ENCODE data around the gene FAM120B. TPM values are rescaled to one million over a fixed set of nuclear protein-coding genes. Genes with fewer than 3 reads are reported as not detected.

The FAM120B gene
- total and polyA plus RNA-seq, 4 experiments from 2014 or later: 22.7 to 48.6 (median 40.1) TPM

DNA sequence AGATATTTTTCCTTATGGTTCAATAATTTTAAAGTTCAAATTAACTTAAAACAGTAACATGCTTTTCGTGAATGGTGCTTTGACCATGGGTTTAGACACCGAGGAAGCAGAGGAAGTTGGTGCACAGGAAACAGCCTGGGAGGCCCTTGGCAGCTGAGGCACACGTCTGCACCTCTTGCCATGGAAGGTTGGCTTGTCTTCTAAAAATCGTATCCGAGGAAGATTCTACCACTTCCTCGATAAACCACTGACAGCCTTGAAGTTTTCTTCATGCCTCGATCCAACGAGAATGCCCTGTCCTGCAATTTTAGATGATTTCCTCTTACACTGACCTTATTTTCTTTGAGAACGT lies 27.8 kb upstream of the FAM120B start:
- Mint-ChIP-seq H3K4me1 (peaks cover 19 to 32% (median 26%) of the 10 kb centered on the region in 4 donors), H3K27me3 (peaks cover 2 to 6% of the 10 kb centered on the region in 2 donors), H3K9me3 (peaks cover 0 to under 1% (median 0%) of the 10 kb centered on the region in 8 donors), H3K27ac (peak overlapping the region in 4 of 7 donors; percentile 11 to 76 (median 51)), H3K36me3 (no peaks in the 10 kb centered on the region), H3K4me3 (peak overlapping the region in 5 of 8 donors; percentile 29 to 67 (median 38))
- H3K4me1 ChIP-seq (ENCODE audit: insufficient read depth, low read length): peaks cover 18% of the 10 kb centered on the region
- ChIA-PET POLR2A (ENCODE audit: partially characterized antibody) (interaction anchor here (0.7 to 1.8 kb wide), 2 partner anchors 12 to 131 kb away, joined by 3 to 5 read pairs; partner anchors contain the start of gene DLL1), CTCF (ENCODE audit: partially characterized antibody) (no interaction called here)
- H3K36me3 ChIP-seq (ENCODE audit: insufficient read depth, low read length): no peaks in the 10 kb centered on the region
- H3K27ac ChIP-seq (ENCODE audit: low read depth, low read length): no peak overlapping the region
- H3K9me3 ChIP-seq (ENCODE audit: control insufficient read depth in 1 of 2, low read length in 2 of 2): no peaks in the 10 kb centered on the region
- H3K27me3 ChIP-seq (ENCODE audit: insufficient read depth, low read length): no peaks in the 10 kb centered on the region
- no peak overlapping the region for H3K4me3 ChIP-seq (ENCODE audit: low read length in 2 of 2)
- DNase-seq: no peak
- intact Hi-C loops (cut with micrococcal nuclease): no loop called here

GRCh38 chr6:170279426-170279825 lies 27.1 kb upstream of the FAM120B start:
- no peak for DNase-seq
- intact Hi-C loops (cut with micrococcal nuclease): no loop called here
- Histone ChIP-seq H3K27ac (ENCODE audit: low read depth, low read length) (no peak overlapping the region), H3K36me3 (ENCODE audit: insufficient read depth, low read length) (no peaks in the 10 kb centered on the region), H3K4me3 (ENCODE audit: low read length in 2 of 2) (no peak overlapping the region), H3K9me3 (ENCODE audit: control insufficient read depth in 1 of 2, low read length in 2 of 2) (no peaks in the 10 kb centered on the region), H3K4me1 (ENCODE audit: insufficient read depth, low read length) (peaks cover 18% of the 10 kb centered on the region), H3K27me3 (ENCODE audit: insufficient read depth, low read length) (no peaks in the 10 kb centered on the region)
- peaks cover 2 to 6% of the 10 kb centered on the region in 2 donors for H3K27me3 Mint-ChIP-seq
- ChIA-PET CTCF (ENCODE audit: partially characterized antibody) (interaction anchor here (0.9 to 1.5 kb wide), 4 partner anchors 10 to 15 kb away, joined by 3 to 5 read pairs (median 4); no protein-coding TSS in a partner anchor), POLR2A (ENCODE audit: partially characterized antibody) (interaction anchor here (0.7 to 3.0 kb wide), 3 partner anchors 10 to 131 kb away, joined by 3 to 23 read pairs (median 3); partner anchors contain the start of gene DLL1)
- peak overlapping the region in 4 of 8 donors; percentile 36 to 67 (median 46) for H3K4me3 Mint-ChIP-seq
- H3K27ac Mint-ChIP-seq: peak overlapping the region in 2 of 7 donors; percentile 32 to 76
- no peaks in the 10 kb centered on the region for H3K9me3 Mint-ChIP-seq
- no peaks in the 10 kb centered on the region for H3K36me3 Mint-ChIP-seq
- peaks cover 19 to 30% (median 23%) of the 10 kb centered on the region in 4 donors for H3K4me1 Mint-ChIP-seq

DNA sequence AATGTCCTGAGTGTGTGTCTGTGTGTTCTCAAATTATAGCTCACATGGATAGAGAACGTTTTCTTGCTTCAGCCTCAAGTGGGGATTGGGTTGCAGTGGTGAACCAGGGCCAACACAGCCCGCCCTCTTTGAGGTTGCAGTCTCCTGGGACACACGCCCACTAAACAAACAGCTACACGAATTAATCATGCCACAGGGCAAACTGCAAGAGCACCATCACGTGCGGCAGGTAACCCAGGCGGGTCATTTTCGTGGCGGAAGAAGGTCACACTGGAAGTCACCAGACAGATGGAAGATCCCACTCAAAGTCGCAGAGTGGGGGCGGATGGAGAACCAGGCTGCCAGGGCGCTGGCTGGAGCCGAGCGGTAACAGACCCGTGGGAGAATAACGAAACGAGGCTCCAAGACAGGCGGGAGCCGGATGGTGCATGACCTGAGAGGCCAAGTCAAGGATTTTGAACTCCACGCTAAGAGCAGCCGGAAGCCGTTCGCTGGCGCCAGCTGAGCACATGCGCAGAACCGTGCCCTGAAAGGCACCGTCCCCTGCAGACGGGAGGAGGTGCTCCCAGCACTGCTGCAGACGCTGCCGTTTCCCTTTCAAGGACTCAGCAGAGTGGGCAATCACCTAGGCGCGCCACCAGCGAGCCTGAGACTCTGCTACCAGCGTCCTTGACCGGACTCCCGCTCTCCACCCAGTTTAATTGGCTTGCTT lies 26.4 kb upstream of the FAM120B start:
- CTCF ChIA-PET (ENCODE audit: partially characterized antibody): interaction anchor here (0.9 to 1.5 kb wide), 4 partner anchors 10 to 14 kb away, joined by 3 to 5 read pairs (median 4); no protein-coding TSS in a partner anchor
- H3K27me3 ChIP-seq (ENCODE audit: insufficient read depth, low read length): no peaks in the 10 kb centered on the region
- peak overlapping the region; percentile 31 to 47 for H3K4me3 ChIP-seq (ENCODE audit: low read length in 2 of 2)
- H3K4me1 ChIP-seq (ENCODE audit: insufficient read depth, low read length): peaks cover 18% of the 10 kb centered on the region
- peaks cover 4 to 6% of the 10 kb centered on the region in 2 donors for H3K27me3 Mint-ChIP-seq
- peak; percentile 48 to 72 (median 59) for DNase-seq
- peak overlapping the region; percentile 67 to 87 (median 82) for H3K4me3 Mint-ChIP-seq
- peak overlapping the region; percentile 36 to 94 (median 86) for H3K27ac Mint-ChIP-seq
- no peaks in the 10 kb centered on the region for H3K9me3 ChIP-seq (ENCODE audit: control insufficient read depth in 1 of 2, low read length in 2 of 2)
- no peaks in the 10 kb centered on the region for H3K9me3 Mint-ChIP-seq
- H3K36me3 Mint-ChIP-seq: no peaks in the 10 kb centered on the region
- intact Hi-C loops (cut with micrococcal nuclease): no loop called here
- POLR2A ChIA-PET (ENCODE audit: partially characterized antibody): interaction anchor here (0.7 to 3.0 kb wide), 4 partner anchors 9 to 26 kb away, joined by 3 to 23 read pairs (median 8); partner anchors contain the start of gene DLL1
- H3K36me3 ChIP-seq (ENCODE audit: insufficient read depth, low read length): no peaks in the 10 kb centered on the region
- peak overlapping the region; percentile 40 for H3K27ac ChIP-seq (ENCODE audit: low read depth, low read length)
- peaks cover 19 to 30% (median 23%) of the 10 kb centered on the region in 4 donors for H3K4me1 Mint-ChIP-seq

DNA sequence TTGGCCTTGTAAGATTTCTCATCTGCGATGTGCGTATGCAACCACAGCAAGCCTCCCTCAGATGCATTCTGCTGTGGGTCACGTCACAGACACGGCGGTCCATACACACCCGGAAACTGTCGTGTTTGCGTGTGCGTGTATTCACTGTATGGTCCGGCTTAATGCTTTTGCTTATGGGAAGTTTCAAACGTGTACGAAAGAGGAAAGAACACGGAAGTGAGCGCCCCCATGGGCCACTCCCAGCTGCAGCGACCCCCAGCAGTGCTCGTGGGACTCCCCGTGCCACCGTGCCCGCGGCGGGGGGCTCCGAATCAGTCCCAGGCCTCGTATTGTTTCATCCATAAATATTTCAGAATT lies 25.9 kb upstream of the FAM120B start:
- Histone ChIP-seq H3K4me3 (ENCODE audit: low read length in 2 of 2) (peak overlapping the region; percentile 31 to 47), H3K36me3 (ENCODE audit: insufficient read depth, low read length) (no peaks in the 10 kb centered on the region), H3K27me3 (ENCODE audit: insufficient read depth, low read length) (no peaks in the 10 kb centered on the region), H3K27ac (ENCODE audit: low read depth, low read length) (peak overlapping the region; percentile 40), H3K9me3 (ENCODE audit: control insufficient read depth in 1 of 2, low read length in 2 of 2) (no peaks in the 10 kb centered on the region), H3K4me1 (ENCODE audit: insufficient read depth, low read length) (peaks cover 18% of the 10 kb centered on the region)
- CTCF ChIA-PET (ENCODE audit: partially characterized antibody): interaction anchor here (1.2 to 1.5 kb wide), 2 partner anchors 9 to 12 kb away, joined by 4 to 5 read pairs; no protein-coding TSS in a partner anchor
- peaks cover 5 to 6% of the 10 kb centered on the region in 2 donors for H3K27me3 Mint-ChIP-seq
- peak overlapping the region; percentile 55 to 87 (median 82) for H3K4me3 Mint-ChIP-seq
- intact Hi-C loops (cut with micrococcal nuclease): no loop called here
- POLR2A ChIA-PET (ENCODE audit: partially characterized antibody): interaction anchor here (1.4 to 3.0 kb wide), 4 partner anchors 9 to 23 kb away, joined by 3 to 23 read pairs (median 8); partner anchors contain the start of gene DLL1
- H3K27ac Mint-ChIP-seq: peak overlapping the region in 6 of 7 donors; percentile 37 to 94 (median 87)
- no peak for DNase-seq
- no peaks in the 10 kb centered on the region for H3K9me3 Mint-ChIP-seq
- peaks cover 19 to 30% (median 23%) of the 10 kb centered on the region in 4 donors for H3K4me1 Mint-ChIP-seq
- H3K36me3 Mint-ChIP-seq: no peaks in the 10 kb centered on the region

DNA sequence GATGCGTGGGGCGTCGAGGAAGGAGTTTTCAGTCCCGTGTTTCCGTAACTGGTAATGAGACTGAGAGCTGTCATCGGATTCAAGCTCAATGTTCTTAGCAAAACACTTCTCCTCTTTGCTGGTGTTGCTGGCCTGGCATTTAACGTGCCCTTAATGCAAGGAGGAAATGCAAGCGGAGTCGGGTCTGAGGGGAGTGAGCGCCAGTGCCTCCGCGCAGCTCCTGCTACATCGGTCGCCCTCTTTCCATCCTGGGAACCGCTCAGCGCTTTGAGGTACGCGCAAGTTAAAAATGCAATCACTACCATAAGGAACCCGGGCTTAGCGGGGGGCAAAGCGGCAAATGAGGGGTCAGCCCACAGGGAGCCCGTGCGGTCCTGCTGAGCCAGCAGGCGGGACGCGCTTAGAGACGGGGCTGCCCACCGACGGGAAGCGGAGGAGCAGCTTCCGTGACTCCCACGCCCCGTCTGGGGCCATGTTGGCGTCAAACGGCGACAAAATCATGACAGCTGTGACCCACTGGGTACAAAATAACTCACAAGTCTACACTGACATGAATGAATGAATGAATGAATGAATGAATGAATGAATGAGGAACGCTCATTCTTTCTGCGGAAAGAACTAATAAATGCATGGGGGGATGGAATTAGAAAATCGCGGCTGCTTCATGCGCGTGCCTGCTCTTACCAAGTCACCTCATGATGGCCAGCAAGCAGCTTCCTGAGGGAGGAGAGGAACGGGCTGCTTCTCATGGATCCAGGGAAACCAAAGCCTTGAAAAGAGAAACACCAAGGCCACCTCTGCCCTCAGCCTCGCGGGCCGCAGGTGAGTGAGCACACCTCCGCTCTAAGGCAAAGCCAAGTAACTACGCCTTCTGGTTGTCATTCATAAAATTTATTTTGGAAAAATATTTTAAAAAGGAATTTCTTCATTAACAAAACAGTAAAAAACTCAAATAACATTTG lies 24.9 kb upstream of the FAM120B start:
- POLR2A ChIA-PET (ENCODE audit: partially characterized antibody): interaction anchor here (1.4 to 3.0 kb wide), 3 partner anchors 8 to 22 kb away, joined by 3 to 23 read pairs (median 14); partner anchors contain the start of gene DLL1
- H3K4me1 Mint-ChIP-seq: peaks cover 19 to 30% (median 23%) of the 10 kb centered on the region in 4 donors

DNA sequence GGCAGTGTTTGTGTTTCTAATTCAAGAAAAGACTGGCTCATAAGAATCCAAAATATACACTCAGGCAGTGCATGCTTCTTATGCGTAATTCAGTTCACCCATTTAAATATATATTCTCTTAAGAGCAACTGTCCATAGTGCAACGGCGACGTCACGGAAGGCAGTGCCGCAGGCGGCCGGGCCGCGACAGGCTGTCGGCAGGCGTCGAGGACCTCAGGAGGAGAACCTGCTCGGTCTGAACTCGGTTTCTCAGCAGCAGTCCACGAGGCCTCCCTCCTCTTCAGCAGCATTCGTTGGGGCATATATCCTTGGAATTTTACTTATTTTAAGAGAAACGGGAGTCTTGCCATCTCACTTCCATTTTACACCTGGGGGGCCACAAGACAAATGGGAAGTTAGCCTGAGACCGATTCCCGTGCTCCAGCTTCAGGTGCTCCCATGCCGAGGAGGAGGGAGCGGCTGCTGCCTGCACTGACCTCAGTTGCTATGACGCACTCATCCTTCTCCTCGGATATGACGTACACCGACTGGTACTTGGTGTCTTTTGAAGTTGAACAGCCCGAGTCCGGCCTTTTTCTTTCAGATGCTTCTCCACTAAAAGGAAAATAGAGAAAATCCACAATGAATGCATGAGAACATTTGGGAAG lies 23.9 kb upstream of the FAM120B start:
- Mint-ChIP-seq H3K27ac (no peak overlapping the region), H3K4me1 (peaks cover 17 to 30% (median 22%) of the 10 kb centered on the region in 4 donors), H3K4me3 (no peak overlapping the region), H3K27me3 (peaks cover 10 to 15% of the 10 kb centered on the region in 2 donors), H3K36me3 (no peaks in the 10 kb centered on the region), H3K9me3 (no peaks in the 10 kb centered on the region)
- ChIA-PET CTCF (ENCODE audit: partially characterized antibody) (no interaction called here), POLR2A (ENCODE audit: partially characterized antibody) (no interaction called here)
- Histone ChIP-seq H3K4me1 (ENCODE audit: insufficient read depth, low read length) (peaks cover 18% of the 10 kb centered on the region), H3K36me3 (ENCODE audit: insufficient read depth, low read length) (no peaks in the 10 kb centered on the region), H3K4me3 (ENCODE audit: low read length in 2 of 2) (no peak overlapping the region), H3K27me3 (ENCODE audit: insufficient read depth, low read length) (peaks cover 9% of the 10 kb centered on the region), H3K27ac (ENCODE audit: low read depth, low read length) (no peak overlapping the region), H3K9me3 (ENCODE audit: control insufficient read depth in 1 of 2, low read length in 2 of 2) (no peaks in the 10 kb centered on the region)
- intact Hi-C loops (cut with micrococcal nuclease): no loop called here
- no peak for DNase-seq

More for the DNA sequence above, 24.9 kb upstream of the FAM120B start:
- Mint-ChIP-seq H3K36me3 (no peaks in the 10 kb centered on the region), H3K4me3 (peak overlapping the region in 3 of 8 donors; percentile 17 to 85 (median 72)), H3K9me3 (no peaks in the 10 kb centered on the region), H3K27me3 (peaks cover 6 to 13% of the 10 kb centered on the region in 2 donors), H3K27ac (peak overlapping the region in 2 of 7 donors; percentile 23 to 34)
- Histone ChIP-seq H3K4me1 (ENCODE audit: insufficient read depth, low read length) (peaks cover 18% of the 10 kb centered on the region), H3K27me3 (ENCODE audit: insufficient read depth, low read length) (no peaks in the 10 kb centered on the region), H3K36me3 (ENCODE audit: insufficient read depth, low read length) (no peaks in the 10 kb centered on the region), H3K4me3 (ENCODE audit: low read length in 2 of 2) (no peak overlapping the region), H3K27ac (ENCODE audit: low read depth, low read length) (no peak overlapping the region), H3K9me3 (ENCODE audit: control insufficient read depth in 1 of 2, low read length in 2 of 2) (no peaks in the 10 kb centered on the region)
- CTCF ChIA-PET (ENCODE audit: partially characterized antibody): interaction anchor here (0.8 kb wide), 1 partner anchor 11 kb away, joined by 3 read pairs; no protein-coding TSS in a partner anchor
- no peak for DNase-seq
- intact Hi-C loops (cut with micrococcal nuclease): no loop called here

All from CD4-positive, alpha-beta memory T cell (primary cell).